ENCODE measurements around the gene ACTL6B.

- TF ChIP-seq YY1 (IDR thresholded peaks at IDR 0.05; ENCODE audit: insufficient read depth, insufficient read length) (no peak), SUZ12 (IDR thresholded peaks at IDR 0.05; ENCODE audit: extremely low read depth, insufficient read depth, insufficient read length) (no peak), ZNF274 (IDR thresholded peaks at IDR 0.05; ENCODE audit: low read depth, low read length) (no peak)
Measured at GRCh38 chr7:100699018-100699417, 42.8 kb upstream of the ACTL6B start.
